Colon (tissue), 2 donors: ENCODE results near the gene NAA60.
"Not testable (repeated sequence)": the region's sequence is repeated elsewhere in the genome, so short reads cannot be mapped to it uniquely, and the experiment has no call there.

ENCODE experiments used
- FAIRE-seq: peaks from 2 replicates; lab custom pipeline; 2012; peaks lifted over from hg19 to GRCh38; lab: Jason Lieb, UNC
- donor health status: control.
- donor health status: control.

NAA60 gene

GRCh38 chr16:3465301-3465700 lies 21.8 kb downstream of the NAA60 start:
- FAIRE-seq = no peak

DNA sequence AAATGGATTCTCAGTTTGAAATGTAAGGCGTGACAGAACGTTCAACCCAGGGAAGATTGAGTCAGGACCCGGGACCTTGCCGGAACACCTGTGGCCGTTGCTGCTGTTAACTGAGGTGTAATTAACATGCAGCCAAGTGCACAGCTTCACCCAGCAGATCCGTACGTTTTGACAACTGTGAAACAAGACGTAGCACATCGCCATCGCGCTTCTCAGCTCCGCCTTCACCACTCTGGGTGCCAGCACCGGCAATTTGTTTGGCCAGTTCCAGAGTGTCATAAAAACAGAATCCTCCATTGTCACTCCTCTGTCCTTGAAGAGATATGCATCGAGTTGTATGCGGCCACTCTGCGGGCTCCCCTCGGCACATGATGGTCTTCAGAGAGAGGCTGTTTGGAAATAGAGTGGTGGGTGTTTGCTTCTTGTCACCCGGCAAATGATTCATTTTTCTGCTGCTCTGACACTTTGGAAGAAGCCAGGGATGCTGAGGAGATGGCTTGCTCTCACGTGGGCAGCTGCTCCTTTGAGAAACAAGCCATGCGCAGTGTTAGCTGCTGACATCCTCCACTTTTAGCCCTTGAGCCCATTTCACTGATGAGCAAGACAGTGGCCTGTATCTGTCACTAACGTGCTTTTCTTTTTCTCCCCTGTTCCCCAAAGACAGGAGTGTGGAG lies 22.6 kb downstream of the NAA60 start:
- no peak for FAIRE-seq

GRCh38 chr16:3467182-3467581 lies 23.7 kb downstream of the NAA60 start:
- FAIRE-seq = no peak

DNA sequence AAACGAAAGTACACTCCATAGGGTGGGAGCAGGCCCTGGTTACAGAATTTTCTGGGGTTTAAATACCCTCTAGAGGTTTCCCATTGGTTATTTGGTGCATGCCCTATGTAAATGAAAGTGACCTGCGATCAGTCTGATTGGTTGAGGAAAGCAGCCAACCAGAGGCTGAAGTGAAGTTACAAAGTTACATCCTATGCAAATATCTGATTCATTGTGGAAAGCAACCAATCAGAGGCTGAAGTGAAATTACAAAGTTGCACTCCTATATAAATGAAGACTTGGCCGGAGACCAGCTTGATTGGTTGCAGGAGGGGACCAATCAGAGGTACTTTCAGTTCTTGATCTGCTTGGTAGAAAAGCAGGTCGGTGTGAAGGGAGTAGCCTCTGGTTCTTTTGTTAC lies 24.4 kb downstream of the NAA60 start:
- FAIRE-seq = no peak

DNA sequence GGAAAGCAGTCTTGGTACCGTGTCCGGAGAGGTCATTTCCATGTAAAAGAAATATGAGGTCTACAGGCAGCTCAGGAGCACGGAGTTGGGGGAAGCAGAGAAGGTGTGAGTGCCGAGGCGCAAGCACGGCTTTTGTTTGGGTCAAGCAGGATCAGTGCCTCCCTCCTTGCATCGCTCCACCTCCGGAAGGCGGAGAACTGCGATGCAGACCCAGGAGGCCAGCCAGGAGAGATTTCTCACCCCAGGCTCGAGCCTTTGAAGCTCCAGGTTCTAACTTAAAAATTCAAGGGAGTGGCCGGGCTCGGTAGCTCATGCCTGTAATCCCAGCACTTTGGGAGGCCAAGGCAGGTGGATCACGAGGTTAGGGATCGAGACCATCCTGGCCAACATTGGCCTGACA lies 25.0 kb downstream of the NAA60 start:
- no peak for FAIRE-seq

GRCh38 chr16:3469736-3470135 lies 26.3 kb downstream of the NAA60 start:
- no peak for FAIRE-seq

GRCh38 chr16:3470723-3471122 lies 27.2 kb downstream of the NAA60 start:
- no peak for FAIRE-seq

- FAIRE-seq = no peak
Observed at GRCh38 chr16:3471518-3472176, 28.2 kb downstream of the NAA60 start.

DNA sequence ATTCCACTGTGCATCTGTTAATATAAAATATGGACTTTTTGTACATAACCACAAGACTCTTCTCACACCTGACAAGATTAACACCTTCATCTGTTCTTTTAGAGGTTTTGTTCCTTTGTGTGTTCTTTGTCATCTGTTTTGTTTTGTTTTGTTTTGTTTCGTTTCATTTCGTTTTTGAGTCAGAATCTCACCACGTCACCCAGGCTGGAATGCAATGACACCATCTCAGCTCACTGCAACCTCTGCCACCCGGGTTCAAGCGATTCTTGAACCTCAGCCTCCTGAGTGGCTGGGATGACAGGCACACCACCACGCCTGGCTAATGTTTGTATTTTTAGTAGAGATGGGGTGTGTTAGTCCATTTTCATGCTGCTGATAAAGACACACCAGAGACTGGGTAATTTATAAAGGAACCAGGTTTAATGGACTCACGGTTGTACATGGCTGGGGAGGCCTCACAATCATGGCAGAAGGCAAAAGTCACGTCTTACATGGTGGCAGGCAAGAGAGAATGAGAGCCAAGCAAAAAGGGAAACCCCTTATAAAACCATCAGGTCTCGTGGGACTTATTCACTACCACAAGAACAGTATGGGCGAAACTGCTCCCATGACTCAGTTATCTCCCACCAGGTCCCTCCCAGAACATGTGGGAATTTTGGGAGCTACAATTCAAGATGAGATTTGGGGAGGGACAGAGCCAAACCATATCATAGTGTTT lies 29.6 kb downstream of the NAA60 start:
- FAIRE-seq = no peak

GRCh38 chr16:3473596-3473943 lies 30.1 kb downstream of the NAA60 start:
- not testable (repeated sequence) for FAIRE-seq

DNA sequence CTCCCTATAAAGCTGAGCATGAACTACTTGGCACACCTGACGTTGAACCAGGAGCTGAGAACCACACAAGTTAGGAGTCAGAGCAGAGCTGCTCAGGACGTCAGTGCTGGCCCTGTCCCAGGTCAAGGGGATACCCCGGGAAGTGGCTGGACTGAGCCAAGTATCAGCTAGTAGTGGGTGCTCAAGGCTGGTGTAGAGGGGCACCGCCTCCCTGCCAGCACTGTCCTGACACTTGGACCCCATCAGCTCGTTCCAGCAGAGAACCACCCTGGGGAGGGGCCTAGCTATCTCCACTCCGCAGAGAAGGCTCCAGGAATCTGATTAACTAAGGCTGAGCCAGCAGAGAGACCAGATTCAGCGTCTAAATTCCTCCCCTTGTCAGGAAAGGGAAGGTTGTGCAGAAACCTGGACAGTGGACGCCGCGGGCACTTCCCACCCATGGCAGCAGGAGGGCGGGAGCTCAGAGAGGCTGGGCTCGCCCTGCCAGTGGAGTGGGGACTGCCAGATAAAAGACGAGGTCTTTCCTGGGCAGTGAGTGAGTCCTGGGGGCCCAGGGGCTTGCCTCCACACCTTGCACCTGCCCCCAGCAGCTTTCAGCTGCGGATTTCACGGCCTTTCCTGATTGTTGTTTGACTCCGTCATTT lies 30.8 kb downstream of the NAA60 start:
- no peak for FAIRE-seq

DNA sequence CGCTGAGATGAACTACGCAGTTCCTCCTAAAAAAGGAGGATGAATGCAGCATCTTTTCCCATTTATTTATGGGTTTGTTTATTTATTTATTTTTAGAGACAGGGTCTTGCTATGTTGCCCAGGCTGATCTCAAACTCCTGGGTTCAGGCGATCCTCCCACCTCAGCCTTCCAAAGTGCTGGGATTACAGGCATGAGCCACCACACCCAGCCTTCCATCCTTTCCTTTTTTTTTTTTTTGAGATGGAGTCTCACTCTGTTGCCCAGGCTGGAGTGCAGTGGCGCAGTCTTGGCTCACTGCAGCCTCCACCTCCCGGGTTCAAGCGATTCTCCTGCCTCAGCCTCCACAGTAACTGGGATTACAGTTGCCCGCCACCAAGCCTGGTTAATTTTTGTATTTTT lies 31.4 kb downstream of the NAA60 start:
- not testable (repeated sequence) for FAIRE-seq

- FAIRE-seq = no peak
Observed at GRCh38 chr16:3475604-3476375, 32.3 kb downstream of the NAA60 start.

DNA sequence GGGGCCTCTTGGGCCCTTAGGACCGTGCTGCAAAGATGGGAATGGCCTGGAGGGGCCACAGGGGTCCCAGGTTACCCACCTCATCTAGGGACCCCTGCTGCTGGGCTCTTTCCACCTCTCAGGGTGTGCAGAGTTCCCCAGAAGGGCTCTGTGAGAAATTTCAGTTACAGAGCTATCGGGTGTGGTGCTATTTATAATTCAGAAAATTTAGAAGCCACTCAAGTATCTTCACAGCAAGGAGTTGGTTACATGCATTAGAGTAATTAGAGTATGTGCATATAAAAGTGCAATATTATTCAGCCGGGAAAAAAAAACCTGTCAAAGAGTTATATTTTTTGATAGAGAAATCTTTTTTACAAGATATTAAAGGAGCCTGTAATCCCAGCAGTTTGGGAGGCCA lies 32.9 kb downstream of the NAA60 start:
- FAIRE-seq = no peak

DNA sequence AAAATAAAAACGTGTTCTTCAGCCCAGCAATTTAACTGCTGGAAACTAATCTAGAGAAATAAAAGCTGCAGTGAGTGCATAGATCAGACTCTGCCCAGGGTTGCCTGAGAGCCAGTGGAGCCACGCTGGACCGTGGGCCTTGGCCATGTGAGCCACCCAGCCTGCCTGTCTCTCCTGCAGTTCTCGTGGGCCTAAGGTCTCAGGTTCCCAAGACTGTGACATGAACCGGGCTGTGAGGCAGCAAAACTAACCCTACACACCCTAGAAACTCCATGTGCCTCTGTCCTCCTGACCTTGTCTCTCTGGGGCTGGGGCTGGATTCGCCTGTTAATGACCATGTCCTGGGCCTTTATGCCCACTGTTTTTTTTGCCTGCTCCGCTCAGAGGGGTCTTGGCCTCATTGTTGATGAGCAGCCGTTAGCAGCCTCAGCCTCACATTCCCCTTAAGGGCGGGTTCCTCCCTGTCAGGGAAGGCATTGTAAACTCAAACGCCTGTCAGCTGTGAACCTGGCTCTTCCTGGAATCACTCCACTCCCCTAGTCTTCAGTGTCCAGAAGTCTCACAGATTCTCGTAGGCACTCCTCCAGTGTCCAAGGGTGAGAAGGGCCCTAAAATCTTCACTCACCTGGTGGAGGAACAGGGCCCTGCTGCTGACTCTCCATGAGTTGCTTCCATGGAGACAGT lies 34.9 kb downstream of the NAA60 start:
- FAIRE-seq = no peak

DNA sequence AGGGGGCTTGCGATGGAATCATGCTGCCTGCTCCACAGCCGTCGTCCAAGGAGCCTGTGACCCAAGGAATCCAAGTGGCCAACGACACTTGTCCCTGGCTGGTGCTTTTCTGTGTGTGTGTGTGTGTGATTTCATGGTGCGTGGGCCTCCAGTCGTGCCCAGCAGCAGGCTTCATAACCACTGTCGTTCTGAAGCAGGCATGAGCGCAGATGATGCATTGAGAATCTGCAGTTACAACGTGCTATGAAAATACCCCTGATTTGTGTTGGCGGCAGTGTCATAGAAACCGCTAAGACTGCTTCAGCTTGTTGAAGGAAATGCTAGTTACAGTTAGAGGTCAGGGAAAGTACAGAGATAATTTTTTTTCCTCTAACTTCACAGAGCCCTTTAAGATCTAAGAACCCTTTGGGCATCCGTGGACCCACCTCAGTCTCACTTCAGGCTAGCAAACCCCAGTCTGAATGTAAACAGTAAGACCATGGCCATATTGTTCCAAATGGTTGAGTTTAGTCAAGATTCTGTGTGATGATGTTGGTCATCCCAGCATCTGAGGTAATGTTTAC lies 36.3 kb downstream of the NAA60 start:
- no peak for FAIRE-seq

- FAIRE-seq = no peak
Observed at GRCh38 chr16:3480901-3481695, 37.6 kb downstream of the NAA60 start.

- no peak for FAIRE-seq
Observed at GRCh38 chr16:3481696-3482658, 38.5 kb downstream of the NAA60 start.

DNA sequence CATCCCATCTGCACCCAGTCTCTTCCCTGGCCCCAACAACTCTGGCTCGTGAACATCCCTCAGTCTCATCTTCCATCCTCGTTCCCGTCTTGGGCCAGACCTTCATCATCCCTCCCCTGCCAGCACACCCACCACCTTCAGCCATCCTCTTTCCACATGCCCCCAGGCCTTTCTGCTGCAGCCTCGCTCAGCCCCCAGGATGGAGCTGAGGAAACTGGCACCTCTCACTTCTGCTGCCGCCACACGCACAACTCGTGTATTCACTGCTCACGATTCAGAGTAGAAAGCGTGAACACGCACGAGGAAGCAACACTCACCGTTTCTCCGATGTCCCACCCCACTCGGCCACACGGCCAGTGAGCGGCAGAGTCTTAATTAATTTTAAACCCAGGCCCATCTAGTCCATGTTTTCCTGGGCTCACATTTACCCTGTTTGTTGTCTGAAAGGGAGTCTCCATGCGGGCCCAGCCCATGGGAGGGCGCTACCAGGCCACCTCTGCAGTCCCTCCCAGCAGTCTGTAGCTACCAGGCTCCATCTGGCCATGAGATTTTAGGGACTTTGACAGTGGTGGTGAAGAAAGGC lies 39.3 kb downstream of the NAA60 start:
- FAIRE-seq = no peak
